GM12878 (cell line): ENCODE measurements around the gene UBL4A. TPM values are rescaled to one million over a fixed set of nuclear protein-coding genes. Genes with fewer than 3 reads are reported as not detected.

Experiments
- ASH2L ChIP-seq: fragments of 300-600, 200-600 bp; sonication (generic); IDR thresholded peaks from 2 replicates; pipeline ENCODE4 v1.6.1; 2017; ENCODE audit warnings: low read depth, mild to moderate bottlenecking, borderline replicate concordance
- E4F1 ChIP-seq: fragments of 450-650 bp; IDR thresholded peaks from 2 replicates; pipeline ENCODE4 v1.6.1; 2018; ENCODE audit warnings: borderline replicate concordance, mild to moderate bottlenecking; ENCODE audit not compliant: partially characterized antibody
- EP300 ChIP-seq, 2 experiments: fragments of 150-350 bp in 1 of 2; IDR thresholded peaks; 2 replicates each; pipeline ENCODE4 v1.6.1; 2011 to 2012; ENCODE audit warnings: low read depth in 2 of 2, low read length in 2 of 2, borderline replicate concordance in 1 of 2, improper control_type of control experiment in 1 of 2, inconsistent platforms in 1 of 2; ENCODE audit not compliant: control insufficient read depth in 1 of 2
- FOS ChIP-seq: IDR thresholded peaks from 3 replicates; pipeline ENCODE4 v1.6.1; 2011; ENCODE audit warnings: borderline replicate concordance; ENCODE audit not compliant: insufficient read length; ENCODE audit errors: extremely low read depth
- GATAD2B ChIP-seq: fragments of 450-650 bp; conservative IDR thresholded peaks from 2 replicates; pipeline ENCODE4 v1.6.1; 2017; ENCODE audit warnings: low read depth, mild to moderate bottlenecking, moderate library complexity
- MYB ChIP-seq: fragments of 150-350 bp; IDR thresholded peaks from 2 replicates; pipeline ENCODE4 v1.6.1; 2014; ENCODE audit warnings: mild to moderate bottlenecking, low read depth, low read length, borderline replicate concordance
- NFYB ChIP-seq: IDR thresholded peaks from 2 replicates; pipeline ENCODE4 v1.6.1; 2011; ENCODE audit warnings: low read depth, mild to moderate bottlenecking, low read length, improper control_type of control experiment, moderate library complexity; ENCODE audit not compliant: insufficient read depth
- NR2C2 ChIP-seq: IDR thresholded peaks from 2 replicates; pipeline ENCODE4 v1.6.1; 2011; ENCODE audit warnings: borderline replicate concordance, low read depth; ENCODE audit not compliant: control insufficient read depth, insufficient read length
- RAD51 ChIP-seq: fragments of 450-650 bp; IDR thresholded peaks from 2 replicates; pipeline ENCODE4 v1.6.1; 2016; ENCODE audit warnings: moderate library complexity, mild to moderate bottlenecking, inconsistent platforms
- SREBF2 ChIP-seq: IDR thresholded peaks from 2 replicates; pipeline ENCODE4 v1.6.1; 2012; ENCODE audit warnings: mild to moderate bottlenecking, low read length
- TARDBP ChIP-seq: IDR thresholded peaks from 2 replicates; pipeline ENCODE4 v1.6.1; 2016; ENCODE audit warnings: borderline replicate concordance
- USF1 ChIP-seq: IDR thresholded peaks from 2 replicates; pipeline ENCODE4 v1.6.1; 2011; ENCODE audit warnings: borderline replicate concordance, low read depth, mild to moderate bottlenecking, moderate library complexity, mixed read lengths, low read length; ENCODE audit not compliant: insufficient read depth; ENCODE audit errors: extremely low read length
- YY1 ChIP-seq: IDR thresholded peaks from 2 replicates; pipeline ENCODE4 v1.6.1; 2011; ENCODE audit warnings: low read depth, mild to moderate bottlenecking, low read length
- polyA plus RNA-seq, 11 experiments: library from polyadenylated mRNA; depleted of rRNA in 4 of 11; unstranded in 6 of 11; stranded (reverse) in 5 of 11; fragments of >200 nt; fragmentation: Nextera tagmentation in 4 of 11; fragmentation: Illumina TruSeq in 1 of 11; extraction: Ambion mirVana in 4 of 11; extraction: Trizol in 1 of 11; gene quantifications; 1 replicate in 1 of 11; 2 replicates in 10 of 11; pipeline versions ENCODE4 v1.2.1 to v1.2.3, GENCODE V29; 2011 to 2016; ENCODE audit warnings: inconsistent platforms in 2 of 11, missing spikeins in 2 of 11, low read depth in 1 of 11
- total RNA-seq, 4 experiments: library from RNA; depleted of rRNA in 3 of 4; stranded (reverse); fragments of >200 nt in 3 of 4; fragmentation: Illumina TruSeq in 1 of 4; extraction: Trizol in 1 of 4; gene quantifications; 2 replicates each; pipeline versions ENCODE4 v1.2.1 to v1.2.3, GENCODE V29; 2013 to 2021
- TF ChIP-seq, protein P1 (sequence below): fragments of 450-650 bp; conservative IDR thresholded peaks from 2 replicates; pipeline ENCODE4 v1.6.1; 2017; ENCODE audit warnings: mild to moderate bottlenecking, moderate library complexity
- TF ChIP-seq, protein P2 (sequence below): fragments of 450-650 bp; IDR thresholded peaks from 2 replicates; pipeline ENCODE4 v1.6.1; 2016; ENCODE audit warnings: mild to moderate bottlenecking, moderate library complexity, borderline replicate concordance
- TF ChIP-seq, protein P3 (sequence below): IDR thresholded peaks from 2 replicates; pipeline ENCODE4 v1.6.1; 2011; ENCODE audit warnings: low read depth, mild to moderate bottlenecking, low read length, moderate library complexity, borderline replicate concordance; ENCODE audit errors: extremely low read depth

The UBL4A gene
- total and polyA plus RNA-seq, 10 of the 15 experiments (the other 5 are each of a cell fraction or from before 2014, with no cell fraction given) = 4.2 to 49.9 (median 34.0) TPM

DNA sequence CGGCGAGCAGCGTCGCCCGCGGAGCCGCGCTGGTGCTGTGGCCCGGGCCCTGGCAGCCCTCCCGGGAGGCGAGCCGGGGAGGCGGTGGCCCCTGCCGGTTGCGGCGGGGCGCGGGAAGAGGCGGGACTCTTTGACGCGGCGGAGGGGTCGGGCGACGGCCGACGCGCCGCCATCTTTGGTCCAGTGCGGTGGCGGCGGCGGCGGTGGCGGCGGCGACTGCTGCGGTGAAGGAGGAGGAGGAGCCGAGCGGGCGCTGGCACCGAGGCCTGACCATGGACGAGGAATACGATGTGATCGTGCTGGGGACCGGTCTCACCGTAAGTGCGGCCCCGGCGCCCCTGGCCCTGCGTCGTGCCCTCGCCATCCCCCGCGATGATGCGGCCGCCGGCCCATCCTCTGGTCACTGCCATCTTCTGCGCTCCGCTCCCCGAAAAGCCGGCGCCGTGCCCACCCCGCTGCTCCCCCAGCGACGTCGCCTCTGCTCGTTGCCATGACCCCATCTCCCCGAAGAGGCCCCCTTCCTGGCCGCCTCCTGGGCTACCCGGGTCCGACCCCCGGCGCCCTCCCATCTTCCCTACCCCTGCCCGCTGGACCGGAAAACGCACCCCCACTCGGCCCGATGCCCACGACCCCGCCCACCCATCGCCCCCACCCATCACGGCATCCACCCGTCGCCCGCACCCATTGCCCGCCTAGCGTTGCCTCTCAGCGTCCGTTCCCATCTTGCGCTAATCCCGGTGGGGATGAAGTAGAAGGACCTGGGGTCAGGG is 49.2 kb downstream of the UBL4A start, which contains the start of gene GDI1 (continued):
- TF ChIP-seq, protein P1, sequence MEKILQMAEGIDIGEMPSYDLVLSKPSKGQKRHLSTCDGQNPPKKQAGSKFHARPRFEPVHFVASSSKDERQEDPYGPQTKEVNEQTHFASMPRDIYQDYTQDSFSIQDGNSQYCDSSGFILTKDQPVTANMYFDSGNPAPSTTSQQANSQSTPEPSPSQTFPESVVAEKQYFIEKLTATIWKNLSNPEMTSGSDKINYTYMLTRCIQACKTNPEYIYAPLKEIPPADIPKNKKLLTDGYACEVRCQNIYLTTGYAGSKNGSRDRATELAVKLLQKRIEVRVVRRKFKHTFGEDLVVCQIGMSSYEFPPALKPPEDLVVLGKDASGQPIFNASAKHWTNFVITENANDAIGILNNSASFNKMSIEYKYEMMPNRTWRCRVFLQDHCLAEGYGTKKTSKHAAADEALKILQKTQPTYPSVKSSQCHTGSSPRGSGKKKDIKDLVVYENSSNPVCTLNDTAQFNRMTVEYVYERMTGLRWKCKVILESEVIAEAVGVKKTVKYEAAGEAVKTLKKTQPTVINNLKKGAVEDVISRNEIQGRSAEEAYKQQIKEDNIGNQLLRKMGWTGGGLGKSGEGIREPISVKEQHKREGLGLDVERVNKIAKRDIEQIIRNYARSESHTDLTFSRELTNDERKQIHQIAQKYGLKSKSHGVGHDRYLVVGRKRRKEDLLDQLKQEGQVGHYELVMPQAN = 0 out of 2 replicates have a peak, but pooled peaks have one; percentile 40
- TF ChIP-seq, protein P2, sequence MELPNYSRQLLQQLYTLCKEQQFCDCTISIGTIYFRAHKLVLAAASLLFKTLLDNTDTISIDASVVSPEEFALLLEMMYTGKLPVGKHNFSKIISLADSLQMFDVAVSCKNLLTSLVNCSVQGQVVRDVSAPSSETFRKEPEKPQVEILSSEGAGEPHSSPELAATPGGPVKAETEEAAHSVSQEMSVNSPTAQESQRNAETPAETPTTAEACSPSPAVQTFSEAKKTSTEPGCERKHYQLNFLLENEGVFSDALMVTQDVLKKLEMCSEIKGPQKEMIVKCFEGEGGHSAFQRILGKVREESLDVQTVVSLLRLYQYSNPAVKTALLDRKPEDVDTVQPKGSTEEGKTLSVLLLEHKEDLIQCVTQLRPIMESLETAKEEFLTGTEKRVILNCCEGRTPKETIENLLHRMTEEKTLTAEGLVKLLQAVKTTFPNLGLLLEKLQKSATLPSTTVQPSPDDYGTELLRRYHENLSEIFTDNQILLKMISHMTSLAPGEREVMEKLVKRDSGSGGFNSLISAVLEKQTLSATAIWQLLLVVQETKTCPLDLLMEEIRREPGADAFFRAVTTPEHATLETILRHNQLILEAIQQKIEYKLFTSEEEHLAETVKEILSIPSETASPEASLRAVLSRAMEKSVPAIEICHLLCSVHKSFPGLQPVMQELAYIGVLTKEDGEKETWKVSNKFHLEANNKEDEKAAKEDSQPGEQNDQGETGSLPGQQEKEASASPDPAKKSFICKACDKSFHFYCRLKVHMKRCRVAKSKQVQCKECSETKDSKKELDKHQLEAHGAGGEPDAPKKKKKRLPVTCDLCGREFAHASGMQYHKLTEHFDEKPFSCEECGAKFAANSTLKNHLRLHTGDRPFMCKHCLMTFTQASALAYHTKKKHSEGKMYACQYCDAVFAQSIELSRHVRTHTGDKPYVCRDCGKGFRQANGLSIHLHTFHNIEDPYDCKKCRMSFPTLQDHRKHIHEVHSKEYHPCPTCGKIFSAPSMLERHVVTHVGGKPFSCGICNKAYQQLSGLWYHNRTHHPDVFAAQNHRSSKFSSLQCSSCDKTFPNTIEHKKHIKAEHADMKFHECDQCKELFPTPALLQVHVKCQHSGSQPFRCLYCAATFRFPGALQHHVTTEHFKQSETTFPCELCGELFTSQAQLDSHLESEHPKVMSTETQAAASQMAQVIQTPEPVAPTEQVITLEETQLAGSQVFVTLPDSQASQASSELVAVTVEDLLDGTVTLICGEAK = no peak
- TF ChIP-seq YY1 (peak; percentile 94), FOS (no peak), GATAD2B (peak; percentile 75), TARDBP (0 out of 2 replicates have a peak, but pooled peaks have one; percentile 29), NFYB (no peak), E4F1 (no peak), SREBF2 (no peak), MYB (no peak), ASH2L (no peak), NR2C2 (no peak), EP300 (IDR thresholded peaks at IDR 0.05; ENCODE audit: borderline replicate concordance in 1 of 2, control insufficient read depth in 1 of 2, low read depth in 2 of 2, low read length in 2 of 2) (no peak), RAD51 (no peak), USF1 (no peak)
- TF ChIP-seq, protein P3, sequence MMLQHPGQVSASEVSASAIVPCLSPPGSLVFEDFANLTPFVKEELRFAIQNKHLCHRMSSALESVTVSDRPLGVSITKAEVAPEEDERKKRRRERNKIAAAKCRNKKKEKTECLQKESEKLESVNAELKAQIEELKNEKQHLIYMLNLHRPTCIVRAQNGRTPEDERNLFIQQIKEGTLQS = no peak
